ENCODE data around the gene PPP1R3G. TPM values are rescaled to one million over a fixed set of nuclear protein-coding genes. Genes with fewer than 3 reads are reported as not detected.
A peak's percentile ranks its signal among the peaks of the same experiment; 100 is the strongest.

The PPP1R3G gene
- total RNA-seq, 2 donors from 2014 or later = 0.26 TPM; not detected in 1

DNA sequence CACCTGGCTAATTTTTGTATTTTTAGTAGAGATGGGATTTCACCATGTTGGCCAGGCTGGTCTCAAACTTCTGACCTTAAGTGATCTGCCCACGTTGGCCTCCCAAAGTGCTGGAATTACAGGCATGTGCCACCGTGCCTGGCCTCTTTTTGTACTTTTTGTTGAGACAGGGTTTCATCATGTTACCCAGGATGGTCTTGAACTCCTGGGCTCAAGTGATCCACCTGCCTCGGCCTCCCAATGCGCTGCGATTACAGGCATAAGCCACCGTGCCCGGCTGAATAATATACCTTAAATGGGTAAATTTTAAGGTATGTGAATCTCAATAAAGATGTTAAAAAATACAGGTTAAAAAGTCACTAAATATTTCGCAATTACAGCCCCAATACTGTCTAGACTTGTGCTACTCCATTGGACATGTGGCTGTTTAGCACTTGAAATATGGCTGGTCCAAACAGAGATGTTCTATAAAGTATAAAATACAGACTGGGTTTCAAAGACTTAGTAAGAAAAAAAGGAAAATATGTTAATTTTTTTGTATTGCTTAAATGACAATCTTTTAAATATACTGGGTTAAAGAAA is 42.1 kb downstream of the PPP1R3G start:
- Histone ChIP-seq H3K4me1 (no peaks in the 10 kb centered on the region), H3K27me3 (no peaks in the 10 kb centered on the region), H3K27ac (no peak overlapping the region), H3K9me3 (no peaks in the 10 kb centered on the region), H3K36me3 (replicated peaks in 1 of 2; ENCODE audit: insufficient read depth in 1 of 2, low read depth in 2 of 2) (no peaks in the 10 kb centered on the region), H3K4me3 (no peak overlapping the region)
- intact Hi-C loops (cut with DNase I) = no loop called here
- ATAC-seq = no peak
- no peak for DNase-seq
- no peak for TF ChIP-seq POLR2A (IDR thresholded peaks at IDR 0.05)
- TF ChIP-seq, protein P1, sequence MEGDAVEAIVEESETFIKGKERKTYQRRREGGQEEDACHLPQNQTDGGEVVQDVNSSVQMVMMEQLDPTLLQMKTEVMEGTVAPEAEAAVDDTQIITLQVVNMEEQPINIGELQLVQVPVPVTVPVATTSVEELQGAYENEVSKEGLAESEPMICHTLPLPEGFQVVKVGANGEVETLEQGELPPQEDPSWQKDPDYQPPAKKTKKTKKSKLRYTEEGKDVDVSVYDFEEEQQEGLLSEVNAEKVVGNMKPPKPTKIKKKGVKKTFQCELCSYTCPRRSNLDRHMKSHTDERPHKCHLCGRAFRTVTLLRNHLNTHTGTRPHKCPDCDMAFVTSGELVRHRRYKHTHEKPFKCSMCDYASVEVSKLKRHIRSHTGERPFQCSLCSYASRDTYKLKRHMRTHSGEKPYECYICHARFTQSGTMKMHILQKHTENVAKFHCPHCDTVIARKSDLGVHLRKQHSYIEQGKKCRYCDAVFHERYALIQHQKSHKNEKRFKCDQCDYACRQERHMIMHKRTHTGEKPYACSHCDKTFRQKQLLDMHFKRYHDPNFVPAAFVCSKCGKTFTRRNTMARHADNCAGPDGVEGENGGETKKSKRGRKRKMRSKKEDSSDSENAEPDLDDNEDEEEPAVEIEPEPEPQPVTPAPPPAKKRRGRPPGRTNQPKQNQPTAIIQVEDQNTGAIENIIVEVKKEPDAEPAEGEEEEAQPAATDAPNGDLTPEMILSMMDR (IDR thresholded peaks at IDR 0.05) = no peak
- WGBS, 2 donors = 80 to 82% methylated on average over 8 of the region's 8 CpGs

DNA sequence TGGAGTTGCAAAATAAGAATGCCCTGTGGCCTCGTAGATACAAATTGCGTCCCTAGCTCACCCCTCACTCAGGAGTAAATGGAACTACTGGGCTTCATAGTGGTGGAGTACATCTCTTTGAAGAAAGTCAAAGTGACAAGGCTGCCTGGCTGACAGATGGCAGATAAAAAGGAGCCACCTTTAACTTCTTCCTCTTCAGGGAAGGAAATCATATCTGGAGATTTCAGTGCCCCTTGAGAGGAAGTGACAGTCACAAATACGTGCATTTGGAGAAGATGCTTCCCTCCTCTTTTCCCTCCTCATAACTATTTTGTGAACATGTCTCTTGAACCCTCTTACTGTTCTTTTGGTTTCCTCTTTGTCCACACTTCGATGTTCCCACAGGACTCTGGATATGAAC is 43.2 kb downstream of the PPP1R3G start:
- WGBS, 2 donors = 77 to 83% methylated on average over 4 of the region's 4 CpGs
- H3K4me1 ChIP-seq = no peaks in the 10 kb centered on the region
- intact Hi-C loops (cut with DNase I) = no loop called here
- no peak overlapping the region for H3K4me3 ChIP-seq
- TF ChIP-seq POLR2A (IDR thresholded peaks at IDR 0.05) = no peak
- TF ChIP-seq, protein P1 (IDR thresholded peaks at IDR 0.05) = no peak
- no peak overlapping the region for H3K27ac ChIP-seq
- no peaks in the 10 kb centered on the region for H3K36me3 ChIP-seq (replicated peaks in 1 of 2; ENCODE audit: insufficient read depth in 1 of 2, low read depth in 2 of 2)
- H3K27me3 ChIP-seq = no peaks in the 10 kb centered on the region
- ATAC-seq (no peak), DNase-seq (no peak)
- H3K9me3 ChIP-seq = no peaks in the 10 kb centered on the region

DNA sequence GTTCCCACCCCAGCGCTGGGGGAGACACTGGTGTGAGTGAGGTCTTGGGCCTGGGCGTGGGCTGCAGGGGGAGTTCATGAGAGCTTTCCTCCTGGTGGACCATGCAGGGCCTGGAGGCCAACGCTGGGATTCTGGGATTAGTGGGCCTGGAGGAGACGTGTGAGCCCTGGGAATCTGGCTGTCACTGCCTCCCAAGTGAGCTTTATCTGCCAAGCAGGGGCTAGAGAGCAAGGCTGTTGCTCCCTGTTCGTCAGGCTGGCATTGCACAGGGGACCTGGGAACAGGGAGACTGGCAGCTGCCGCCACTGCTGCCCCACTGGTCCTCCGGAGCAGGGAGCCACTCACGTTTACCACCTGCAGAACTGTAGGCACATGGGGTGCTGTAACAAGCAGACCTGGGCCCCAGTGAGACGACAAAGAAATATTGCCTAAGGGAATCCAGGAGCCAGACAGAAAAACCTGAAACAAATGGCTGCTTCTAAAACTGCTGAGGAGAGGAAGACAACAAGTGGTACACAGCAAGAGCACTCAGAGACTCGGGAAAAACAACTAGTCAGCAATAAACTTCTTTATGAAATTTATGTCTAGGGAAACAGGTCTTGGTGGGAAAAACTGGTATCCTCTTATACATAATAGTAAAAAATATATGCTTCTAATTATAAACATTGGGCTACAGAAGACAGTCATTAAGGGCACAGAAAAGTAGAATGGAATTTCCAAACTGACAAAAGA is 45.2 kb downstream of the PPP1R3G start:
- no peaks in the 10 kb centered on the region for H3K36me3 ChIP-seq (replicated peaks in 1 of 2; ENCODE audit: insufficient read depth in 1 of 2, low read depth in 2 of 2)
- DNase-seq (no peak), ATAC-seq (no peak)
- no peak overlapping the region for H3K27ac ChIP-seq
- H3K27me3 ChIP-seq = no peaks in the 10 kb centered on the region
- no peaks in the 10 kb centered on the region for H3K4me1 ChIP-seq
- intact Hi-C loops (cut with DNase I) = no loop called here
- H3K9me3 ChIP-seq = no peaks in the 10 kb centered on the region
- TF ChIP-seq, protein P1 (IDR thresholded peaks at IDR 0.05) = no peak
- TF ChIP-seq POLR2A (IDR thresholded peaks at IDR 0.05) = no peak
- no peak overlapping the region for H3K4me3 ChIP-seq
- 87 to 89% methylated on average over 8 to 10 of the region's 10 CpGs for WGBS, 2 donors

DNA sequence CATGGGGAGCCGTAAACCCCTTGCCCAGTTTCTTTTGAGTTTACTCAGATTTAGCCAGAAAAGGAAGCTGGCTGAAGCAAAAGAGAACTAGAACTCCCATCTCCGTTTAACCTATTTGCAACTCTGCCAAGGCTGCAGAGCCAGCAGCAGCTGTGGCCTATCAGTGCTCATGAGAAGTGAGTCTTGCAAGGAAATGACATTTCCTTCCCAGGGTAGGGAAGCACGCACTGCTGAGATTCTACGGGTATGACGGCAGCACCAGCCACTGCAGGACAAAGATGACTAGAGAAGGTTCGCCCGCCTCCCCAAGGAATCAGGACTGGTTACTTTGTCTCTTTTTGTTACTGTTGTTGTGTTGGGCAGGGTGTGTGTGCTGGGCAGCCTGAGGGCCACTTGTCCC is 47.6 kb downstream of the PPP1R3G start:
- peak in 1 of 3 donors; percentile 6 for TF ChIP-seq POLR2A (IDR thresholded peaks at IDR 0.05)
- TF ChIP-seq, protein P1 (IDR thresholded peaks at IDR 0.05) = no peak
- WGBS, 2 donors = 63 to 81% methylated on average over 7 of the region's 7 CpGs
- H3K4me3 ChIP-seq = no peak overlapping the region
- intact Hi-C loops (cut with DNase I) = no loop called here
- H3K27ac ChIP-seq = no peak overlapping the region
- ATAC-seq = peak; percentile 70
- no peaks in the 10 kb centered on the region for H3K9me3 ChIP-seq
- no peaks in the 10 kb centered on the region for H3K27me3 ChIP-seq
- H3K36me3 ChIP-seq (replicated peaks in 1 of 2; ENCODE audit: insufficient read depth in 1 of 2, low read depth in 2 of 2) = no peaks in the 10 kb centered on the region
- no peaks in the 10 kb centered on the region for H3K4me1 ChIP-seq
- DNase-seq = peak; percentile 25 to 62 (median 36)

DNA sequence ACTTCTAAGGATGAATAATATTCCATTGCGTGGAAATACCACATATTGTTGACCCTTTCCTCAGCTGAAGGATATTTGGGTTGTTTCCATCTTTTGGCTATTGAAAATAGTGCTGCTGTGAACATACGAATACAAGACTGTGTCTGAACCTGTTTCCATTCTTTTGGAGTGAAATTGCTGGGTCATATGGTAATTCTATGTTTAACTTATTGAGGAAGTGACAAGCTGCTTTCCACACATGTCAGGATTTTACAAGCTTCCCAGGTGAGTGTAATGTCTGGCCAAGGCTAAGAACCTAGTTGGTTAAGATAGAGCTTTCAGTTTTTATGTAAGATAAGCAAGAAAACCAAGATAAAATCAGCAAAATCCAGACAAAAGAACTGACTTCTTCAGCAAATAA is 48.8 kb downstream of the PPP1R3G start:
- WGBS, 2 donors = 88 to 93% methylated on average over 2 of the region's 2 CpGs
- TF ChIP-seq, protein P1 (IDR thresholded peaks at IDR 0.05) = no peak
- no peak for TF ChIP-seq POLR2A (IDR thresholded peaks at IDR 0.05)
- Histone ChIP-seq H3K36me3 (replicated peaks in 1 of 2; ENCODE audit: insufficient read depth in 1 of 2, low read depth in 2 of 2) (no peaks in the 10 kb centered on the region), H3K9me3 (no peaks in the 10 kb centered on the region), H3K4me3 (no peak overlapping the region), H3K27ac (no peak overlapping the region), H3K4me1 (no peaks in the 10 kb centered on the region), H3K27me3 (no peaks in the 10 kb centered on the region)
- intact Hi-C loops (cut with DNase I) = no loop called here
- no peak for DNase-seq
- ATAC-seq = no peak

Measured in body of pancreas (tissue), 4 donors.